Endothelial cell of umbilical vein (primary cell): Measurements from ENCODE around the gene CD300H. TPM values are rescaled to one million over a fixed set of nuclear protein-coding genes. Genes with fewer than 3 reads are reported as not detected.

Source experiments
- BruUV-seq: library from RNA; stranded (reverse); fragments of 400-500 nt; replicated peaks from 2 replicates; lab custom pipeline; 2021; lab: Mats Ljungman, UMichigan
- CTCF ChIA-PET: fragments of 300-600, 350-600 bp; sonication (Branson Sonifier 250); formaldehyde crosslinking; loops from one replicate; lab custom pipeline; 2021; ENCODE audit warnings: antibody characterized with exemption, inconsistent platforms; lab: Charles Lee
- POLR2A ChIA-PET: fragments of 300-600, 350-600 bp; sonication (Branson Sonifier 250); formaldehyde crosslinking; loops from one replicate; lab custom pipeline; 2021; ENCODE audit warnings: antibody characterized with exemption, inconsistent platforms; lab: Charles Lee
- DNase-seq: peaks from one replicate; pipeline ENCODE4 v3.0.0-alpha.2; 2011; ENCODE audit warnings: low read depth, low spot score
- FAIRE-seq: peaks from 2 replicates; lab custom pipeline; 2011; peaks lifted over from hg19 to GRCh38; lab: Jason Lieb, UNC
- H2AFZ ChIP-seq: 2 replicates; pipeline ENCODE4 v1.6.0; 2012; ENCODE audit warnings: low read depth, low read length, control low read depth, inconsistent platforms
- H3K27ac ChIP-seq: 2 replicates; pipeline ENCODE4 v1.5.1; 2011; ENCODE audit warnings: low read depth, mild to moderate bottlenecking, control low read depth, low read length, moderate library complexity; ENCODE audit not compliant: insufficient read depth
- H3K27me3 ChIP-seq, 2 experiments: 2 replicates each; pipeline versions ENCODE4 v1.6.0 to v1.6.1; 2011; ENCODE audit warnings: low read length in 2 of 2, mixed read lengths in 1 of 2; ENCODE audit not compliant: control insufficient read depth in 2 of 2, insufficient read depth in 2 of 2
- H3K36me3 ChIP-seq, 2 experiments: 2 replicates in 1 of 2; 3 replicates in 1 of 2; pipeline ENCODE4 v1.5.1; 2011; ENCODE audit warnings: low read length in 2 of 2, mild to moderate bottlenecking in 1 of 2, moderate library complexity in 1 of 2; ENCODE audit not compliant: control insufficient read depth in 2 of 2, insufficient read depth in 2 of 2; ENCODE audit errors: extremely low read depth in 1 of 2
- H3K4me1 ChIP-seq: 3 replicates; pipeline ENCODE4 v1.5.1; 2011; ENCODE audit warnings: mild to moderate bottlenecking, low read length; ENCODE audit not compliant: control insufficient read depth, insufficient read depth; ENCODE audit errors: extremely low read depth
- H3K4me2 ChIP-seq: 2 replicates; pipeline ENCODE4 v1.6.1; 2011; ENCODE audit warnings: low read length, control low read depth, mixed read lengths; ENCODE audit not compliant: insufficient read depth
- H3K4me3 ChIP-seq, 3 experiments: fragments of 200-600 bp in 1 of 3; sonication (generic), shearing (Covaris generic) in 1 of 3; replicated peaks in 1 of 3; 2 replicates each; pipeline ENCODE4 v1.5.1; 2011 to 2016; ENCODE audit warnings: control low read depth in 3 of 3, low read length in 3 of 3, mild to moderate bottlenecking in 2 of 3, inconsistent platforms in 1 of 3, low read depth in 1 of 3, moderate library complexity in 1 of 3; ENCODE audit not compliant: insufficient read depth in 1 of 3
- H3K79me2 ChIP-seq: 2 replicates; pipeline ENCODE4 v1.6.0; 2012; ENCODE audit warnings: low read length, inconsistent platforms; ENCODE audit not compliant: control insufficient read depth, insufficient read depth
- H3K9ac ChIP-seq: replicated peaks from 2 replicates; pipeline ENCODE3; 2011; ENCODE audit warnings: low read length, control low read depth; ENCODE audit not compliant: insufficient read depth; ENCODE audit errors: extremely low read depth
- H3K9me1 ChIP-seq: replicated peaks from 3 replicates; pipeline ENCODE4 v1.6.0; 2011; ENCODE audit warnings: mild to moderate bottlenecking, low read length; ENCODE audit not compliant: control insufficient read depth, insufficient read depth; ENCODE audit errors: extremely low read depth
- H3K9me3 ChIP-seq: replicated peaks from 2 replicates; pipeline ENCODE4 v1.5.1; 2012; ENCODE audit warnings: low read length, inconsistent platforms; ENCODE audit not compliant: control insufficient read depth, insufficient read depth
- H4K20me1 ChIP-seq: replicated peaks from 2 replicates; pipeline ENCODE3; 2011; ENCODE audit warnings: mild to moderate bottlenecking, low read length; ENCODE audit not compliant: control insufficient read depth, insufficient read depth; ENCODE audit errors: extremely low read depth
- EZH2 ChIP-seq: IDR thresholded peaks from 2 replicates; pipeline ENCODE4 v1.6.1; 2012; ENCODE audit warnings: borderline replicate concordance, low read depth, mild to moderate bottlenecking, moderate library complexity, low read length, inconsistent platforms; ENCODE audit not compliant: severe bottlenecking
- FOS ChIP-seq: IDR thresholded peaks from 2 replicates; pipeline ENCODE4 v1.6.1; 2011; ENCODE audit warnings: mild to moderate bottlenecking, low read length, moderate library complexity, borderline replicate concordance; ENCODE audit not compliant: insufficient read depth
- GATA2 ChIP-seq: IDR thresholded peaks from 2 replicates; pipeline ENCODE4 v1.7.0; 2011; ENCODE audit warnings: low read depth, mild to moderate bottlenecking, moderate library complexity, mixed read lengths, low read length; ENCODE audit not compliant: insufficient read length, insufficient read depth
- JUN ChIP-seq: IDR thresholded peaks from 2 replicates; pipeline ENCODE4 v1.6.1; 2011; ENCODE audit warnings: borderline replicate concordance, low read depth; ENCODE audit not compliant: insufficient read length, insufficient read depth
- MAX ChIP-seq: IDR thresholded peaks from 2 replicates; pipeline ENCODE4 v1.6.1; 2011; ENCODE audit not compliant: insufficient read depth, insufficient read length
- MYC ChIP-seq: IDR thresholded peaks from one replicate; pipeline ENCODE4 v1.6.1; 2011; ENCODE audit warnings: mild to moderate bottlenecking, low read depth, low read length
- POLR2A ChIP-seq: IDR thresholded peaks from 2 replicates; pipeline ENCODE4 v1.6.1; 2012; ENCODE audit warnings: low read depth, mild to moderate bottlenecking, control low read depth, low read length
- POLR2AphosphoS5 ChIP-seq: IDR thresholded peaks from 2 replicates; pipeline ENCODE4 v1.6.1; 2012; ENCODE audit warnings: low read depth, mild to moderate bottlenecking, control low read depth, low read length, moderate library complexity; ENCODE audit not compliant: insufficient read depth
- dilution Hi-C: fragments of 300-500 bp; cut with MboI; formaldehyde crosslinking; loops from one replicate; pipeline ENCODE4 v1.15.0; 2019; ENCODE audit warnings: low sequenced_read_pairs; ENCODE audit not compliant: extremely low pct_ligation_motif_present
- intact Hi-C: fragments of 100-400 bp; cut with micrococcal nuclease; formaldehyde crosslinking; loops from one replicate; pipeline ENCODE4 v1.10.0; 2022
- polyA plus RNA-seq, 4 experiments: library from polyadenylated mRNA; depleted of rRNA in 3 of 4; stranded (reverse) in 3 of 4; unstranded in 1 of 4; fragments of >200 nt; gene quantifications; 2 replicates each; pipeline versions ENCODE4 v1.2.1 to v1.2.3, GENCODE V29; 2011 to 2012; ENCODE audit warnings: missing spikeins in 1 of 4
- total RNA-seq: library from RNA; stranded (reverse); gene quantifications from 2 replicates; pipeline ENCODE4 v1.2.3, GENCODE V29; 2021
- TF ChIP-seq, protein P1 (sequence below), 2 donors: IDR thresholded peaks; 1 replicate in 1 of 2; 2 replicates in 1 of 2; pipeline ENCODE4 v1.5.1; 2011; ENCODE audit warnings: low read length in 2 of 2, mild to moderate bottlenecking in 2 of 2, moderate library complexity in 2 of 2, control low read depth in 1 of 2, inconsistent platforms in 1 of 2, low read depth in 1 of 2; ENCODE audit not compliant: insufficient read depth in 1 of 2; ENCODE audit errors: extremely low read depth in 1 of 2

Gene CD300H
- total and polyA plus RNA-seq, 2 donors (not counting 3 experiments of a cell fraction or from before 2014, with no cell fraction given) = not detected

GRCh38 chr17:74573169-74573568 is 5.9 kb upstream of the CD300H start:
- Histone ChIP-seq H3K4me3 (no peak overlapping the region), H3K9me1 (no peaks in the 10 kb centered on the region), H3K36me3 (no peaks in the 10 kb centered on the region), H3K4me2 (no peak overlapping the region), H4K20me1 (no peaks in the 10 kb centered on the region), H3K9me3 (no peaks in the 10 kb centered on the region), H3K27ac (no peak overlapping the region), H2AFZ (no peak overlapping the region), H3K4me1 (no peaks in the 10 kb centered on the region), H3K79me2 (no peaks in the 10 kb centered on the region), H3K27me3 (no peaks in the 10 kb centered on the region), H3K9ac (no peak overlapping the region)
- dilution Hi-C loops (no loop called here), intact Hi-C loops (no loop called here)
- FAIRE-seq (no peak), DNase-seq (no peak)
- ChIA-PET CTCF (no interaction called here), POLR2A (no interaction called here)
- BruUV-seq = no TSS peak
- no peak for TF ChIP-seq FOS

- intact Hi-C loops = no loop called here
- no peak overlapping the region for H3K4me3 ChIP-seq
- POLR2A ChIA-PET = no interaction called here
These were observed 4.4 kb upstream of the CD300H start for GRCh38 chr17:74571621-74572270.

More at GRCh38 chr17:74571621-74572270, 4.4 kb upstream of the CD300H start:
- H3K9me1 ChIP-seq = no peaks in the 10 kb centered on the region
- BruUV-seq = no TSS peak
- H3K27me3 ChIP-seq = no peaks in the 10 kb centered on the region
- no peak overlapping the region for H3K4me2 ChIP-seq
- H3K79me2 ChIP-seq = no peaks in the 10 kb centered on the region
- TF ChIP-seq MAX (no peak), POLR2A (no peak), FOS (no peak), GATA2 (no peak), MYC (no peak), EZH2 (no peak), POLR2AphosphoS5 (no peak), JUN (no peak)
- TF ChIP-seq, protein P1, sequence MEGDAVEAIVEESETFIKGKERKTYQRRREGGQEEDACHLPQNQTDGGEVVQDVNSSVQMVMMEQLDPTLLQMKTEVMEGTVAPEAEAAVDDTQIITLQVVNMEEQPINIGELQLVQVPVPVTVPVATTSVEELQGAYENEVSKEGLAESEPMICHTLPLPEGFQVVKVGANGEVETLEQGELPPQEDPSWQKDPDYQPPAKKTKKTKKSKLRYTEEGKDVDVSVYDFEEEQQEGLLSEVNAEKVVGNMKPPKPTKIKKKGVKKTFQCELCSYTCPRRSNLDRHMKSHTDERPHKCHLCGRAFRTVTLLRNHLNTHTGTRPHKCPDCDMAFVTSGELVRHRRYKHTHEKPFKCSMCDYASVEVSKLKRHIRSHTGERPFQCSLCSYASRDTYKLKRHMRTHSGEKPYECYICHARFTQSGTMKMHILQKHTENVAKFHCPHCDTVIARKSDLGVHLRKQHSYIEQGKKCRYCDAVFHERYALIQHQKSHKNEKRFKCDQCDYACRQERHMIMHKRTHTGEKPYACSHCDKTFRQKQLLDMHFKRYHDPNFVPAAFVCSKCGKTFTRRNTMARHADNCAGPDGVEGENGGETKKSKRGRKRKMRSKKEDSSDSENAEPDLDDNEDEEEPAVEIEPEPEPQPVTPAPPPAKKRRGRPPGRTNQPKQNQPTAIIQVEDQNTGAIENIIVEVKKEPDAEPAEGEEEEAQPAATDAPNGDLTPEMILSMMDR (IDR thresholded peaks at IDR 0.05; ENCODE audit: extremely low read depth in 1 of 2, insufficient read depth in 1 of 2, low read depth in 1 of 2, low read length in 2 of 2) = no peak
- H3K36me3 ChIP-seq = no peaks in the 10 kb centered on the region
- no peaks in the 10 kb centered on the region for H4K20me1 ChIP-seq
- no peak for FAIRE-seq
- dilution Hi-C loops = no loop called here
- no peak overlapping the region for H3K9ac ChIP-seq
- no peak for DNase-seq
- CTCF ChIA-PET = no interaction called here
- no peaks in the 10 kb centered on the region for H3K4me1 ChIP-seq
- no peaks in the 10 kb centered on the region for H3K9me3 ChIP-seq
- no peak overlapping the region for H2AFZ ChIP-seq
- H3K27ac ChIP-seq = no peak overlapping the region
